SK-N-SH treated with all-trans-retinoic acid at 6 μM for 48 hours (cell line): Measurements from ENCODE around the gene CDC20.

ENCODE experiments used
- ATAC-seq: fragments of 200-7000 bp; cut with Tn5 transposase; 3 replicates; pipeline ENCODE4 v1.9.1; 2020; ENCODE audit warnings: mild to moderate bottlenecking, moderate library complexity
- ARNTL ChIP-seq: fragments of 450-650 bp; formaldehyde crosslinking; IDR thresholded peaks from 2 replicates; pipeline ENCODE4 v1.5.0; 2020; ENCODE audit warnings: low read depth, mild to moderate bottlenecking, moderate library complexity, borderline replicate concordance
- BACH2 ChIP-seq: fragments of 250-450 bp; sonication (Bioruptor Pico); IDR thresholded peaks from 2 replicates; pipeline ENCODE4 v1.9.0; 2021; ENCODE audit warnings: mild to moderate bottlenecking, borderline replicate concordance
- ESRRG ChIP-seq: fragments of 250-450 bp; sonication (Bioruptor Pico); IDR thresholded peaks from 2 replicates; pipeline ENCODE4 v1.6.1; 2021; ENCODE audit warnings: mild to moderate bottlenecking
- GLIS3 ChIP-seq: fragments of 250-450 bp; sonication (Bioruptor Pico); IDR thresholded peaks from 2 replicates; pipeline ENCODE4 v1.5.0; 2020; ENCODE audit warnings: mild to moderate bottlenecking, moderate library complexity
- ISL1 ChIP-seq: fragments of 250-450 bp; sonication (Bioruptor Pico); IDR thresholded peaks from 2 replicates; pipeline ENCODE4 v2.1.2; 2022; ENCODE audit warnings: mild to moderate bottlenecking, moderate library complexity
- OSR1 ChIP-seq: fragments of 250-450 bp; sonication (Bioruptor Pico); IDR thresholded peaks from 2 replicates; pipeline ENCODE4 v1.8.0; 2022; ENCODE audit warnings: moderate library complexity, mild to moderate bottlenecking, inconsistent platforms
- POU6F1 ChIP-seq: fragments of 250-450 bp; sonication (Bioruptor Pico); IDR thresholded peaks from 2 replicates; pipeline ENCODE4 v1.8.0; 2021; ENCODE audit warnings: low read depth, mild to moderate bottlenecking, moderate library complexity, borderline replicate concordance
- PPARA ChIP-seq: fragments of 250-450 bp; sonication (Bioruptor Pico); IDR thresholded peaks from 2 replicates; pipeline ENCODE4 v1.5.0; 2020; ENCODE audit warnings: mild to moderate bottlenecking, borderline replicate concordance
- RARB ChIP-seq: fragments of 250-450 bp; sonication (Bioruptor Pico); IDR thresholded peaks from 2 replicates; pipeline ENCODE4 v1.8.0; 2021; ENCODE audit warnings: mild to moderate bottlenecking, moderate library complexity
- SNAI2 ChIP-seq: fragments of 250-450 bp; sonication (Bioruptor Pico); IDR thresholded peaks from 2 replicates; pipeline ENCODE4 v1.5.0; 2020; ENCODE audit warnings: mild to moderate bottlenecking, moderate library complexity
- TCF4 ChIP-seq: fragments of 250-450 bp; sonication (Bioruptor Pico); IDR thresholded peaks from 2 replicates; pipeline ENCODE4 v1.8.0; 2021; ENCODE audit warnings: mild to moderate bottlenecking, moderate library complexity, borderline replicate concordance
- TOX ChIP-seq: fragments of 250-450 bp; sonication (Bioruptor Pico); IDR thresholded peaks from 2 replicates; pipeline ENCODE4 v1.8.0; 2021; ENCODE audit warnings: mild to moderate bottlenecking, moderate library complexity, borderline replicate concordance
- ZFP3 ChIP-seq: fragments of 250-450 bp; sonication (Bioruptor Pico); IDR thresholded peaks from 2 replicates; pipeline ENCODE4 v1.5.0; 2020; ENCODE audit warnings: mild to moderate bottlenecking, moderate library complexity
- ZFP30 ChIP-seq: fragments of 450-650 bp; formaldehyde crosslinking; IDR thresholded peaks from 2 replicates; pipeline ENCODE4 v1.5.0; 2022; ENCODE audit warnings: mild to moderate bottlenecking, moderate library complexity
- ZNF565 ChIP-seq: fragments of 450-650 bp; formaldehyde crosslinking; conservative IDR thresholded peaks from 2 replicates; pipeline ENCODE4 v1.5.0; 2020; ENCODE audit warnings: low read depth, mild to moderate bottlenecking, moderate library complexity
- ZNF8 ChIP-seq: fragments of 450-650 bp; formaldehyde crosslinking; IDR thresholded peaks from 2 replicates; pipeline ENCODE4 v1.5.0; 2020; ENCODE audit warnings: mild to moderate bottlenecking, moderate library complexity
- TF ChIP-seq, protein P1 (sequence below): fragments of 250-450 bp; sonication (Bioruptor Pico); IDR thresholded peaks from 2 replicates; pipeline ENCODE4 v1.5.1; 2020; ENCODE audit warnings: low read depth, mild to moderate bottlenecking, moderate library complexity
- TF ChIP-seq, protein P2 (sequence below): fragments of 250-450 bp; sonication (Bioruptor Pico); IDR thresholded peaks from 2 replicates; pipeline ENCODE4 v1.5.1; 2021; ENCODE audit warnings: mild to moderate bottlenecking, moderate library complexity
- TF ChIP-seq, protein P3 (sequence below): fragments of 250-450 bp; sonication (Bioruptor Pico); IDR thresholded peaks from 2 replicates; pipeline ENCODE4 v1.8.0; 2020; ENCODE audit warnings: mild to moderate bottlenecking, moderate library complexity, borderline replicate concordance
- TF ChIP-seq, protein P4 (sequence below): fragments of 250-450 bp; sonication (Bioruptor Pico); IDR thresholded peaks from 2 replicates; pipeline ENCODE4 v1.5.0; 2020; ENCODE audit warnings: mild to moderate bottlenecking, moderate library complexity

CDC20 gene

DNA sequence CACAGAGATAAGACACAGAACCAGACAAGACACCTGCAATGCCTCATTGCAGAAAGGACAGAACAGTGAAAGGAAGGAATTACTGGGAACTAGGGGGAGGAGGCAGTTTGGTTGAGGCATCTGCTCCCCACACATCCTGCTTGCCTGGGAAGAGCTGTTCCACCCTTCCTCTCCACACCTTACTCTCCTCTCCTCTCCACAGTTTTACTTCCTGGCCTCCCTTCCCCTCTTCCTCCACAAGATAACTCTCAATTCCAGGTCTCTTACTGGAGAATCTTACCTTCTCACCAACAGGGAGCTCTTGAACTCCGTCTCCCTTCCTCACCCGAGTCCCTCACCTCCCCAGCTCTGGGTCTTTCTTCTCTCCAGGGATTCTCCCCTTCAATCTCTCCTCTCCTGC, 6.9 kb downstream of the CDC20 start:
- TF ChIP-seq RARB (CRISPR knock-in tag) (no peak), TCF4 (CRISPR knock-in tag) (no peak), SNAI2 (CRISPR knock-in tag) (no peak), ZNF8 (no peak), ISL1 (CRISPR knock-in tag) (no peak), ZFP3 (CRISPR knock-in tag) (no peak), OSR1 (no peak), ESRRG (CRISPR knock-in tag) (no peak), GLIS3 (CRISPR knock-in tag) (no peak), PPARA (CRISPR knock-in tag) (no peak)
- TF ChIP-seq, protein P1, sequence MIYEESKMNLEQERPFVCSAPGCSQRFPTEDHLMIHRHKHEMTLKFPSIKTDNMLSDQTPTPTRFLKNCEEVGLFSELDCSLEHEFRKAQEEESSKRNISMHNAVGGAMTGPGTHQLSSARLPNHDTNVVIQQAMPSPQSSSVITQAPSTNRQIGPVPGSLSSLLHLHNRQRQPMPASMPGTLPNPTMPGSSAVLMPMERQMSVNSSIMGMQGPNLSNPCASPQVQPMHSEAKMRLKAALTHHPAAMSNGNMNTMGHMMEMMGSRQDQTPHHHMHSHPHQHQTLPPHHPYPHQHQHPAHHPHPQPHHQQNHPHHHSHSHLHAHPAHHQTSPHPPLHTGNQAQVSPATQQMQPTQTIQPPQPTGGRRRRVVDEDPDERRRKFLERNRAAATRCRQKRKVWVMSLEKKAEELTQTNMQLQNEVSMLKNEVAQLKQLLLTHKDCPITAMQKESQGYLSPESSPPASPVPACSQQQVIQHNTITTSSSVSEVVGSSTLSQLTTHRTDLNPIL (CRISPR knock-in tag), result no peak
- TF ChIP-seq, protein P2, sequence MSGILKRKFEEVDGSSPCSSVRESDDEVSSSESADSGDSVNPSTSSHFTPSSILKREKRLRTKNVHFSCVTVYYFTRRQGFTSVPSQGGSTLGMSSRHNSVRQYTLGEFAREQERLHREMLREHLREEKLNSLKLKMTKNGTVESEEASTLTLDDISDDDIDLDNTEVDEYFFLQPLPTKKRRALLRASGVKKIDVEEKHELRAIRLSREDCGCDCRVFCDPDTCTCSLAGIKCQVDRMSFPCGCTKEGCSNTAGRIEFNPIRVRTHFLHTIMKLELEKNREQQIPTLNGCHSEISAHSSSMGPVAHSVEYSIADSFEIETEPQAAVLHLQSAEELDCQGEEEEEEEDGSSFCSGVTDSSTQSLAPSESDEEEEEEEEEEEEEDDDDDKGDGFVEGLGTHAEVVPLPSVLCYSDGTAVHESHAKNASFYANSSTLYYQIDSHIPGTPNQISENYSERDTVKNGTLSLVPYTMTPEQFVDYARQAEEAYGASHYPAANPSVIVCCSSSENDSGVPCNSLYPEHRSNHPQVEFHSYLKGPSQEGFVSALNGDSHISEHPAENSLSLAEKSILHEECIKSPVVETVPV (CRISPR knock-in tag), result no peak
- TF ChIP-seq, protein P3, sequence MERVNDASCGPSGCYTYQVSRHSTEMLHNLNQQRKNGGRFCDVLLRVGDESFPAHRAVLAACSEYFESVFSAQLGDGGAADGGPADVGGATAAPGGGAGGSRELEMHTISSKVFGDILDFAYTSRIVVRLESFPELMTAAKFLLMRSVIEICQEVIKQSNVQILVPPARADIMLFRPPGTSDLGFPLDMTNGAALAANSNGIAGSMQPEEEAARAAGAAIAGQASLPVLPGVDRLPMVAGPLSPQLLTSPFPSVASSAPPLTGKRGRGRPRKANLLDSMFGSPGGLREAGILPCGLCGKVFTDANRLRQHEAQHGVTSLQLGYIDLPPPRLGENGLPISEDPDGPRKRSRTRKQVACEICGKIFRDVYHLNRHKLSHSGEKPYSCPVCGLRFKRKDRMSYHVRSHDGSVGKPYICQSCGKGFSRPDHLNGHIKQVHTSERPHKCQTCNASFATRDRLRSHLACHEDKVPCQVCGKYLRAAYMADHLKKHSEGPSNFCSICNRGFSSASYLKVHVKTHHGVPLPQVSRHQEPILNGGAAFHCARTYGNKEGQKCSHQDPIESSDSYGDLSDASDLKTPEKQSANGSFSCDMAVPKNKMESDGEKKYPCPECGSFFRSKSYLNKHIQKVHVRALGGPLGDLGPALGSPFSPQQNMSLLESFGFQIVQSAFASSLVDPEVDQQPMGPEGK, result no peak
- no peak for ATAC-seq

GRCh38 chr1:43366179-43366578, 7.4 kb downstream of the CDC20 start:
- ATAC-seq, result no peak
- no peak for TF ChIP-seq SNAI2 (CRISPR knock-in tag)

DNA sequence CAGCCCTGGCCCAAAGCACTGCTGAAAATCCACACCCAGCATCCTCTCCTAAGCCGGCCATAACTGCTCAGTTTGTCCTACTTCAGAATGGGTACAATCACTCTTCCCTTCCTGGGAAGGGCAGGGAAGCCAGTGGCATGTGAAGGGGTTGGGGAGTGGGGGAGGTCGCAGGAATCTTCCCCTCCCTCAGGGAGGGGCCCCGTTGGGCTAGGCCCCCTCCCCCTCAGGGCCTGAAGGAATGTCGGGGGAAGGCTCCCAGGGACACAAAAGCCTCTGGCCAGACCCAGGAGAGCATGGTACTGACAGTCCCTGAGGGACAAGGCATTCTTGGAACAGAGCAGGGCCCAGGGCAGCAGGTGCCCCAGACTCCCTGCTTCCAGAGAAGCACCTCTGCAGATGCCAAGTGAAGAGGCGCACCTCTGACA, 7.8 kb downstream of the CDC20 start:
- no peak for ATAC-seq

More for the DNA sequence above, 7.8 kb downstream of the CDC20 start:
- TF ChIP-seq ARNTL (CRISPR knock-in tag) (no peak), ESRRG (CRISPR knock-in tag) (no peak), TOX (no peak), TCF4 (CRISPR knock-in tag) (no peak), BACH2 (CRISPR knock-in tag) (no peak), ZFP30 (CRISPR knock-in tag) (no peak), ISL1 (CRISPR knock-in tag) (no peak), ZNF565 (no peak), POU6F1 (CRISPR knock-in tag) (no peak)
- TF ChIP-seq, protein P3, result no peak
- TF ChIP-seq, protein P4, sequence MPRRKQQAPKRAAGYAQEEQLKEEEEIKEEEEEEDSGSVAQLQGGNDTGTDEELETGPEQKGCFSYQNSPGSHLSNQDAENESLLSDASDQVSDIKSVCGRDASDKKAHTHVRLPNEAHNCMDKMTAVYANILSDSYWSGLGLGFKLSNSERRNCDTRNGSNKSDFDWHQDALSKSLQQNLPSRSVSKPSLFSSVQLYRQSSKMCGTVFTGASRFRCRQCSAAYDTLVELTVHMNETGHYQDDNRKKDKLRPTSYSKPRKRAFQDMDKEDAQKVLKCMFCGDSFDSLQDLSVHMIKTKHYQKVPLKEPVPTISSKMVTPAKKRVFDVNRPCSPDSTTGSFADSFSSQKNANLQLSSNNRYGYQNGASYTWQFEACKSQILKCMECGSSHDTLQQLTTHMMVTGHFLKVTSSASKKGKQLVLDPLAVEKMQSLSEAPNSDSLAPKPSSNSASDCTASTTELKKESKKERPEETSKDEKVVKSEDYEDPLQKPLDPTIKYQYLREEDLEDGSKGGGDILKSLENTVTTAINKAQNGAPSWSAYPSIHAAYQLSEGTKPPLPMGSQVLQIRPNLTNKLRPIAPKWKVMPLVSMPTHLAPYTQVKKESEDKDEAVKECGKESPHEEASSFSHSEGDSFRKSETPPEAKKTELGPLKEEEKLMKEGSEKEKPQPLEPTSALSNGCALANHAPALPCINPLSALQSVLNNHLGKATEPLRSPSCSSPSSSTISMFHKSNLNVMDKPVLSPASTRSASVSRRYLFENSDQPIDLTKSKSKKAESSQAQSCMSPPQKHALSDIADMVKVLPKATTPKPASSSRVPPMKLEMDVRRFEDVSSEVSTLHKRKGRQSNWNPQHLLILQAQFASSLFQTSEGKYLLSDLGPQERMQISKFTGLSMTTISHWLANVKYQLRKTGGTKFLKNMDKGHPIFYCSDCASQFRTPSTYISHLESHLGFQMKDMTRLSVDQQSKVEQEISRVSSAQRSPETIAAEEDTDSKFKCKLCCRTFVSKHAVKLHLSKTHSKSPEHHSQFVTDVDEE (CRISPR knock-in tag), result no peak
- TF ChIP-seq, protein P1 (CRISPR knock-in tag), result no peak
